SW480 (cell line): ENCODE data around the gene MEIS3.
"Not testable (repeated sequence)": the region's sequence is repeated elsewhere in the genome, so short reads cannot be mapped to it uniquely, and the experiment has no call there.

Experiments used
- DNase-seq: peaks from one replicate; pipeline ENCODE4 v3.0.0-alpha.2; 2016; ENCODE audit warnings: low spot score

MEIS3 gene

DNA sequence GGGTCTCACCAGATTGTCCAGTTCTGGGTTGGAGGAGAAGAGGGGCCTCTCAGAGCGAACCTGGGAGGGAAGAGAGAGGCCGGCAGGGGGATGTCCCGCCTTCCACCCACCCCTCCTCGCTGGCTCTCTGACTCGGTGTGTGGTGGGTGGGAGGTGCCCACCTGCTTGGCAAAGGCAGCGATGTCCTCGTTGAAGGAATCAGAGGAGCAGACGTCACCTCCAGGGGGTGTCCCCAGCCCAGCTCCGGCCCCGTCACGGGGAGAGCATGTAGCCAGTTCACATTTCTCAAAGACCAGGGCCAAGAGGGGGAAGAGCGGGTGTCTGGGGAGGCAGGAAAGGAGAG lies 2.7 kb downstream of the MEIS3 start:
- no peak for DNase-seq

DNA sequence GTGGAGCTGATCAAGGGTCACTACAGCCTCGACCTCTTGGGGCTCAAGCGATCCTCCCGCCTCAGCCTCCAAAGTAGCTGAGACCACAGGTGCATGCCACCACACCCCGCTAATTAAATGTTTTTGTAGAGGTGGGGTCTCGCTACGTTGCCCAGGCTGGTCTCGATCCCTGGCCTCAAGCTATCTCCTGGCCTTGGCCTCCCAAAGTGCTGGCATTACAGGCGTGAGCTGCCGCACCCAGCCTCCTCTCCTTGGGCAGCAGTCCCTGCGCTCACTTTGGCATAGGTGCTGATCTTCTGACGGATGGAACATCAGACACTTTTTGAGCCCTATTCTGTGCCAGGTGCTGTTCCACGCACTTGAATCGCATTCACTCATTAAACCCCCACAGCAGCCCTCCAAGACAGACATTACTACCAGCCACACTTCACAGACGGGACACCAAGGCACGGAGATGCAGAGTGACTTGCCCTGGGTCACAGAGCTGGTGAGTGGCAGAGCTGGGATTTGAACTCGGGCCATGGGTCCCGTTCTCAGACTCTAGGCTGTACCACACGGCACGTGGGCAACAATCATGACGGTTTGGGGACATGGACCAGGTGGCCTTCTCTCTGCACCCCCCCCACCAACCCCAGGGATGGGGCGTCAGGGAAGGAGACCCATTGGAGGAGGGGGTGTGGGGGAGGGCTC lies 3.2 kb downstream of the MEIS3 start:
- DNase-seq, result no peak

DNA sequence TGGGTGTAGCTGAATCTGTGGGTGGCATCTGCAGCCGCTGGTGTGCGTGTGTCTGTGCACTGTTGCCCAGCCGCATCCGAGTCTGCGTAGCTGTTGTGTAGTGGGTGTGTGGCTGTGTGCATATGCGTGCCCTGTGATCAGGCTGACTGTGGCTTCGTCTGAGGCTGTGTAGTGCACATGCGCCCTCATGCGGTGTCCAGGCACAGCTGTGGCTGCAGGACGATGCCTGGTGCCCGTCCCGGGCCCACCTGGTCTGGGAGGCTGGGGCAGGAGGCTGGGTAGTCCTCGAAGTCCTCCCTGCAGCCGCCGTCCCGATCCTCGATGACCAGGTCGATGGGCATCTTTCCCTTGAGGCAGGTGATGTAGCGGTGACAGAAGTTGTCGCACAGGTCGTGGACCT lies 4.9 kb downstream of the MEIS3 start:
- peak; percentile 66 for DNase-seq

DNA sequence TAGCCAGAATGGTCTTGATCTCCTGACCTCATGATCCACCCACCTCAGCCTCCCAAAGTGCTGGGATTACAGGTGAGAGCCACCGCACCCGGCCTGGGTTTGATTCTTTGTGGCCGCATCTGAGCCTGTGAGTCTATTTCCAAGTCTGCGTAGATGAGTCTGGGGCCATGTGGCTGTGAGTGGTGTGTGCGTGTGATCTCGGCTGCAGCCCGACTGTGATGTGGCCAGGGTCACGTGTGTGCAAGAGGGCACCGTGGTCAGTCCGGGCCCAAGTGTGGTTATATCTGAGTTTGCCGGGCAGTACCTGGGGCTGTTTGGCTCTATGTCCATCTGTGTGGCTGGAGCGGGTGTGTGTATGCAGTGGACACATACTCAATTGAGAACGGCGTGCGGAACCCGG lies 5.4 kb downstream of the MEIS3 start:
- no peak for DNase-seq

DNA sequence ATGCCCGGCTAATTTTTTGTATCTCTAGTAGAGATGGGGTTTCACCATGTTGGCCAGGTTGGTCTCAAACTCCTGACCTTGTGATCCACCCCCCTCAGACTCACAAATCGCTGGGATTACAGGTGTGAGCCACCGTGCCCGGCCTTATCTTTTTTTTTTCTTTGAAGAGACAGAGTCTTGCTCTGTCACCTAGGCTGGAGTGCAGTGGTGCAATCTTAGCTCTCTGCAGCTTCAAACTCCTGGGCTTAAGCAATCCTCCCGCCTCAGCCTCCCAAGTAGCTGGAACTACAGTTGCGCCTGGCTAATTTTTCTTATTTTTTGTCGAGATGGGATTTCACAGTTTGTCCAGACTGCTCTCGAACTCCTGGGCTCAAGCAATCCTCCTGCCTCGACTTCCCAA lies 7.6 kb downstream of the MEIS3 start:
- not testable (repeated sequence) for DNase-seq

DNA sequence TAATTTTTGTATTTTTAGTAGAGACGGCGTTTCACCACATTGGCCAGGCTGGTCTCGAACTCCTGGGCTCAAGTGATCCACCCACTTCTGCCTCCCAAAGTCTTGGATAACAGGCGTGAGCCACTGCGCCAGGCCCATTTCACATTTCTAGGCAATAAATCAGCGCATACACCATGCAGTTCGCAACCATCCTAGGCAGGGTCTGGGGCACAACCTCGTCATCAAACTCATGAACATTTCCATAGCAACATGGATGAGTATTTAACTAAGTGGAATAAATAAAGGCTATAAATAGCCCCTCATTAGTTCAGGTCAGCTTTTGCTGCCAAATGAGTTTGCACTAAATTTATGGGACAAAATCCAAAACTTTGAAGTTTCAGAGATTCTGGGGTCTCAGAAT lies 8.2 kb downstream of the MEIS3 start:
- DNase-seq, result no peak

DNA sequence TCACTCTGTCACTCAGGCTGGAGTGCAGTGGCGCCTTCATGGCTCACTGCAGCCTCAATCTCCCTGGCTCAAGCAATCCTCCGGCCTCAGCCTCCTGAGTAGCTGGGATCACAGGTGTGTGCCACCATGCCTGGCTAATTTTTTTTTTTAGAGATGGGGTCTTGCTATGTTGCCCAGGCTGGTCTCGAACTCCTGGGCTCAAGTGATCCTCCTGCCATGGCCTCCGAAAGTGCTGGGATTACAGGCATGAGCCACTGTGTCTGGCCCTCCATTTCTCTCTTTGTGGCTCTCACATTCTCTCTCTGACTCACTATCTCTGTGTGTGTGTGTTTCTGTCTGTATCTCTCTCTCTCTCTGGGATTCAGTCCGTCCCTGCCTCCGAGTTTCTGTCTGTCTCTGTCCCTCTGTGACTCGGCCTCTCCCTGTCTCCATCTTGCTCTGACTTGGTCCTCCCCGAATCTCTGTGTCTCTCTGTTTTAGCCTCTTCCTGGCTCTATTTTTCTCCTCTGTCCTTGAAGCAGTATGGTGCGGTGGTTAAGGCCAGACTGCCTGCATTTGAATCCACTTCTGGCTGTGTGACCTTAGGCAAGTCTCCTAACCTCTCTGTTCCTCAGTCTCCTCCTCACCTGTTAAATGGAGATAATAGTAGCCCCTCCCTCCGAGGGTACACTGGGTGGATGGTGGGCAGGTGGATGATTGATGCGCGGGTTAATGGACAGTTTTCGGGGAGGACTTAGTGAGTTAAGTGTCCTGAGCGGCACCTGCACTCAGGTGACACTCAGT lies 11.0 kb downstream of the MEIS3 start:
- no peak for DNase-seq

DNA sequence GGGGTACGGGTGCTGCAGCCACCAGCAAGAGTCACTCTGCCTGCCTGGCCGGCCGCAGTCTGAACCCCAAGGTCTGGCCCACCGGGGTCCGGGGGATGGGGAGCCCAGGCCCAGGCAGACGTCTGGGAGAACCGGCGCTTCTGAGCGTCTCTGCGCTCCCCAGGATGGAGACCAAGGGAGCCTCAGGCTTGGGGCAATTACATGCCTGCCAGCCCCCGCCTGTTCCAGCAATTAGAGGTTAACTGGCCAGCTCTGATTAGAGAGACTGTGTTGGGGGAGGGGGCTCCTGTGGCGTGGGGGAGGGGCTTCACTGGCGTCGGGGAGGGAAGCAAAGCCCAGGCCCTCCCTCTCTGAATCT lies 11.9 kb downstream of the MEIS3 start:
- no peak for DNase-seq

DNA sequence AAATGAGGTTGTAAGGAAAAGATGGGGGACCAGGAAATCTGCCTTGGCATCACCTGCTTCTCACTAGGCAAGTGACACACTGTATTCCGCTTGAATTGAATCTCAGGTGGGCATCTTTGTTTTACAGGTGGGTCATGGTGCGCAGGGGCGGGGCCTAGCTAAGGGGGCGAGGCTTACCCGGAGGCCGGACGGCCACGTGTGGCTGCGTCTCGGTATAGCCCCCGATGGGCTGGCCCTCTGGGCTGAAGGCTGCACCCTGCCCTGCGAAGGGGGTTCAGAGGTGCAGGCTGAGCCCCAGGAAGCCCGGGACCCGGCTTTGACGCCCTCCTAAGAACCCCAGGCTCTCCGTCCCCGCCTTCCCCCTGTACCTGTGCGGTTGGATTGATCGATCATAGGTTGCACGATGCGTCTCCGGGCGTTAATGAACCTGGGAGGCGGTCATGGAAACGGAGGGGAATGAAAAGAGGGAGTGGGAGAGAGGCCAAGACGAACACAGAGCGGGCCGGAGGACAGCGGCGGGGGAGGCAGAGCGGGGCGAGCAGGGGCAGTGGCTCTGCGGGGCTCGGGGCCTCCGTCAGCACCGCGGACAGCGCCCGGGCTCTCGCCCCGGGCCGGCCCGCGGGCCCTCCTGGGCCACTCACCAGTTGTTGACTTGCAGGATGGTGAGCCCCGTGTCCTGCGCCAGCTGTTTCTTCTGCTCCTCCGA lies 12.5 kb downstream of the MEIS3 start:
- DNase-seq, result no peak

DNA sequence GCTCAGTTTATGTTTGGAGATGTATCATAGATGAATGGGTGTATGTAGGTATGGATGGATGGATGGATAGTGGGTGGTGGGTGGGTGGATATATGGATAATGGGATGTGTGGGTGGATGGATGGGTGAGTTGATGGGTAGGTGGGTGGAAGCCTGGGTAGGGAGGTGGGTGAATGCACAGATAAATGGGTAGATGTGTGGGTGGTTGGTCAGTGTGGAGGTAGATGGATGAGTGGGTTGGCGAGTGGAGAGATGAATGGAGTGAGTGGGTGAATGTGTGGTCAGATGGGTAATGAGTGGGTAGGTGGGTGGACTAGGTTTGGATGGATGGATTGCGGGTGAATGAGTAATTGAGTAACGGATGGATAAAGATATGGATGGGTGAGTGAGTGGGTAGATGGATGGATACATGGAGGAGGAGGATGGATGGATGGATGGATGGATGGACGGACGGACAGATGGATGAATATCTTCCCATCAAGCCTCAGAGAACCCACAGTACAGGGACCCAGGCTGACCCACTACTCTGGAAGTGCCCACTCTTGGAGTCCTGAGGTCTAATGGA lies 13.4 kb downstream of the MEIS3 start:
- DNase-seq, result no peak

DNA sequence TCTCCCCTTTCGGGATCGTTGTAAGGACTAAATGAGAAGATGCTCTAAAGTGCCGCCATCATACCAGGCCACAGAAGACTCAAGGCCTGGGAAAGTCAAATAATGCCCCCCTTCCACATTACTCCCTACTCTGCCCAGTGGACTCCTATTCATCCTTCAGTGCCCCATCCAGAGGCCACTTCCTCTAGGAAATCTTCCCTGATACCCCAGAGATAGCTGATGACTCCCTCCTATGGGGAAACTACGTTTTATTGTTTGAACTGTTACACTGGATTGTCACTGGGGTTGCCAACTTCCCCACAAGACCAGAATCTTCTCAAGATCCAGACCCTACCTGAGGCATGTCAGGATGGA lies 14.2 kb downstream of the MEIS3 start:
- no peak for DNase-seq

DNA sequence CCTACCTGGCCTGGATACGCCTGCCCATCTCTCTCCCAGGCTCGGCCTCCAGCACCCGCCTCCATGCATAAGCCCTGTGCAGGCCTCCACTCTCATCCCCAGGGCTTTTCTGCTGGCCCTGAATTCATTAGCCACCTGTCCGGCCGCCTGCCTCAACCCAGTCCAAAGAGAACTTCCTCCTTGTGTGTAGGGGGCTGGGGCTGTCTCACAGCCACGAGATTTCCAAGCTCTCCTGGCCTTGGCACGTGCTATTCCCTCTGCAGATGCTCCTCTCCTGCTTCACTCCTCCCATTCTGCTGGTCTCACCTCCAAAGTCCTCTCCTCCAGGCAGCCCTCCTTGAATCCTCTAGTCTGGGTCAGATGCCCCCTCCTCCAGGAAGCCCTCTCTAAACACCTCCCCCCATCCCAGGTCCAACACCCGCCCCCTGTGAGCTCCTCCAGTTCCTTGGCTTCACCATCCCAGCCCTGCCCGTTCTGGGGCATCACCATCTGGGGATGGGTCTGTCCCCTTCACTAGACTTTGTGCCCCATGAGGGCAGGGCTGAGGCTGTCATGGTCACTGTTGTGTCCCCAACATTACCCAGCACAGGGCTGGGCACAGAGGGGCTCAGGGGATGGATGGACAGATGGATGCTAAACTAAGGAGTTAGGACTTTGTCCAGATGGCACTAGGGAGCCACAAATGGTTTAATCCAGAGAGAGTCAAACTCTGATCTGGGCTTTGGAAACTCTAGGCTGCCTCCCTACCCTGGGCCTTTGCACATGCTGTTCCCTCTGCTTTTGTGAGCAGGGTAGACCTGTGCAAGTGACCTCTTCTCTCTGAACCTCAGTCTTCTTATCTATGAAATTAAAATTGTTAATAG lies 14.8 kb downstream of the MEIS3 start:
- DNase-seq, result no peak

DNA sequence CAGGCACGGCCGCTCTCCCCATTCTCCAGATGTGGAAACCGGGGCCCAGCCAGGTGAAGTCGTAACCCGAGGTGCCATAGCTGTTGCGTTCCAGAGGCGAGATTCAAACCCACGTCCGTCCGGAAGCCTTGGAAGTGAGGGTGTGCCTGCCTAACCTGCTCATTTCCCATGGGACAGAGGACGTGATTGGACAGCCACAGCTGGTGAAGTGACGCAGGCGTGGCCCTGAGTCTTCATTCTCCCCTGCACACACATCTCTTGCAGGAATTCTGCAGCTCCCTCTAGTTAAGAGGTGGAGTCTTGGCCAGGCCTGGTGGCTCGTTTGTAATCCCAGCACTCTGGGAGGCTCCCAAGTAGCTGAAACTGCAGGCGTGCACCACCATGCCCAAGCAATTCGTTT lies 16.8 kb downstream of the MEIS3 start:
- DNase-seq, result no peak

DNA sequence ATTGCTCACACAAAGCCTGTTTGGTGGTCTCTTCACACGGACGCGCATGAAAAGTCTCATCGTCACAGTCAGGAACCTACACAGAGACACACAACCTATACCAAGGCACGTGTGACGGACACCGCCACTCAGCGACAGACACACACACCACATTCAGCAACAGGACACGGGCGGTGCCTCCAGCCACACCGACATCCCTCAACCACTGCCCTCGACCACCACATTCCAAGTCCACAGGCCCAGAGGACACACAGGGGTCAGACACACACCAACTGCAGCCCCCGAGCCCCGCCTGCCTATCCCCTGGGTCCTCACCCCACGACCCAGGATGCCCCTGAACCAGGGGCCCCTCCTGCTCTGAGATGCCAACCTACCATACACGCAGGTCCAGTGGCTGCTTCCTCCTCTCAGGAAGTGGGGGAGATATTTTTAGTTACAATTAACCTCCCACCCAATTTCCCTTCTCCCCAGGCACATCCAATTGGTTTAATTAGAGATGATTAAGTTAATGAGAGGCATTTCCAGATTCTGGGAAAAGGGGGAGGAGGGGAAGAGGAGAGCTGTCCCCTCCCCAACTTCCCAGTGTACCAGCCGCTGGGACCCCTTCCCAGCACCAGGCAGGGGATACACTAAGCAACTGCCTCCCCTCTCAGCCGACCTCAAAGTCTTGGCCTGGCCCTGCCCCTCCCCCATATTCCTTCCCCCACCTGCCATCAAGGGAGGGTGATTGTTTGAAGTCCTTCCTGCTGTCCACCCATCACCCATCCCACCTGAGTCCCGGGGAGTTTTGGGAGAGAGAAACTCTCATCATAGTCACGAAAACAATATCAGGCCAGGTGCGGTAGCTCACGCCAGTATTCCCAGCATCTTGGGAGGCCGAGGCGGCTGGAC lies 20.4 kb downstream of the MEIS3 start:
- no peak for DNase-seq

DNA sequence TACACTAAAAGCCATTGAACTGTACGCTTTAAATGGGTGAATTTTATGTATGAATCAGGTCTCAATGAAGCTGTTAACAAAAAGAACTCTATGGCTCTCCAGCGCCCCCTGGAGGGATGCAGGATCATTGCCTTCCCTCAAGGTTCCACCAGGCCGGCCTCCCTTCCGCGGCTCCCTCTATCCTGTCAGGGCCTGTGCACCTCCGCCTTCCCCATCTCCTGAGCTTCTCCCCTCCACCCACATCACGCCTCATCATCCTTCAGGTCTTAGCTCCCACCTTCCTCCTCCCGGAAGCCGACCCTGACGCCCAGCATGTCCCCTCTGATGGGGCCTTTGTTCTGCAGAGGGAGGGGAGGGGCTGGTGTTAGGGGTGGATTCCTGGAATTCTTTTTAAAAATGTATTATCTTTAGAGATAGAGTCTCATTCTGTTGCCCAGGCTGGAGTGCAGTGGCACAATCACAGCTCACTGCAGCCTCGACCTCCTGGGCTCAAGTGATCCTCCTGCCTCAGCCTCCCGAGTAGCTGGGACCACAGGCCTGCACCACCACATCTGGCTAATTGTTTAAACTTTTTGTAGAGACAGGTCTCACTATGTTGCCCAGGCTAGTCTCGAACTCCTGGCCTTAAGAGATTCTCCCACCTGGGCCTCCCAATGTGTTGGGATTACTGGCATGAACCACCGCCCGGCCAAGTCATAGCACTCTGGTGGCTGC lies 27.7 kb downstream of the MEIS3 start:
- peak; percentile 78 for DNase-seq

DNA sequence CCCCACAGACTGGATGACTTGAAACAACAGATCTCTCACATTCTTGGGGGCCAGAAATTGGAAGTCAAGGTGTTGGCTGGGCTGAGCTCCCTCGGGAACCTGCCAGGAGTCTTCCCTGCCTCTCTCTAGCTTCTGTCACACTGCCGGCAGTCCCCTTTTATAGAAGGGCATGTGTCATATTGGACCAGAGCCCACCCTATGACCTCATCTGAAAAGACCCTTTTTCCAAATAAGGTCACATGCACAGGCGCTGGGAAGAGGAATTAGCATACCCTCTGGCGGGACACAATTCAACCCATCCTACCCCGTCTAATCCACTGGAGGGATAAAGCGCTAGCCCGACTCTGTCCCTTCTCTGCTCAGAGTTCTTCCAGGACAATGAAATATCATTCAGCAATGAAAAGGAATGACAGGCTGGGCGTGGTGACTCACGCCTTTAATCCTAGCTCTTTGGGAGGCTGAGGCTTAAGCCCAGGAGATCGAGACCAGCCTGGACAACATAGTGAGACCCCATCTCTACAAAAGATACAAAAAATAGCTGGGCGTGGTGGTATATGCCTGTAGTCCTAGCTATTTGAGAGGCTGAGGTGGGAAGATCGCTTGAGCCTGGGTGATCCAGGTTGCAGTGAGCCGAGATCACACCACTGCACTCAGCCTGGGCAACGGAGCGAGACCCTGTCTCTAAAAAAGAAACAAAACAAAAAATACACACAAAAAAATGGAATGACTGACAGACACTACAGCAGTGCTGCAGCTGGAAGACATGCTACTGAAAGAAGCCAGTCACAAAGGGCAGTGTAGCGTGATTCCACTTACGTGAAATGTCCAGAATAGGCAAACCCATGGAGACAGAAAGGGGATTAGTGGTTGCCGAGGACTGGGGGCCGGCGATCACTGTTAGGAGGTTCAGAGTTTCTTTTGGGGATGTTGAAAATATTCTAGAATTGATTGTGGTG lies 28.5 kb downstream of the MEIS3 start:
- DNase-seq, result no peak

DNA sequence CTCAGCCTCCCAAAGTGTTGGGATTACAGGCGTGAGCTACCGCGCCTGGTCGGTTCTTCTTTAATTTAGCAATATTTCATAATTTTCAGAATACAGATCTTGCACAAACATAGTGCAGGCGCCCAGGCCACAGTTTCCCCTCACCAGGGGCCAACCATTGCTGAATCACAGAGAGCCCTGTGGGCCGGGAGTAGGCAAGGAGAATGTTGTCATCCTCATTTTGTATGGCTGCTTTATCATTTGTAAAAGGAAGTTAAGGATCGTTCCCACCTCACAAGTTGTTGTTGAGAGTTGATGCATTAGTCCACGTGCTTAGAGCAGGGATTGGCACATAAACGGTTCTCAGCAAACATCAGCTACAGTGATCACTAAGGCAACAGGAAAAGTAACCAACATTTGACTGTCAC lies 30.2 kb downstream of the MEIS3 start:
- DNase-seq, result no peak

DNA sequence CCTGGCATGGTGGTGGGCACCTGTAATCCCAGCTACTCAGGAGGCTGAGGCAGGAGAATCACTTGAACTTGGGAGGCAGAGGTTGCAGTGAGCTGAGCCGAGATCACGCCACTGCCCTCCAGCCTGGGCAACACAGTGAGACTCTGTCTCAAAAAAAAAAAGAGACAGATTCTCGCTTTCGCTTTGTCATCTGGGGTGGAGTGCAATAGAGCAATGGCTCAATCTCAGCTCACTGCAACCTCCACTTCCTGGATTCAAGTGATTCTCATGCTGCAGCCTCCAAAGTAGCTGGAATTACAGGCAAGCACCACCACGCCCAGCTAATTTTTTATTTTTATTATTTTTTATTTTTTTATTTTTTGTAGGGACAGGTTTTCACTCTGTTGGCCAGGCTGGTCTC lies 30.6 kb downstream of the MEIS3 start:
- not testable (repeated sequence) for DNase-seq

DNA sequence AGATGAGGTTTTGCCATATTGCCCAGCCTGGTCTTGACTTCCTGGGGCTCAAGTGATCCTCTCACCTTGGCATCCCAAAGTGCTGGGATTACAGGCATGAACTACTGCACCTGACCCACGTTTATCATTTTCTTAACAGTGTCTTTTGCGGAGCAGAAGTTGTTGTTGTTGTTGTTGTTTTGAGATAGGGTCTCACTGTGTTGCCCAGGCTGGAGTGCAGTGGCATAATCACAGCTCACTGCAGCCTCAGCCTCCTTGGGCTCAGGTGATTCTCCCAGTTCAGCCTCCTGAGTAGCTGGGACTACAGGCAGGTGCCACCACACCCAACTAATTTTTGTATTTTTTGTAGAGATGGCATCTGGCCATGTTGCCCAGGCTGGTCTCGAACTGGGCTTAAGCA lies 31.7 kb downstream of the MEIS3 start:
- DNase-seq, result not testable (repeated sequence)
